IMR-90 (cell line): Measurements from ENCODE around the gene CCL5. TPM values are rescaled to one million over a fixed set of nuclear protein-coding genes. Genes with fewer than 3 reads are reported as not detected.

Experiments
- ATAC-seq: fragments of 200-7000 bp; cut with Tn5 transposase; 2 replicates; pipeline ENCODE4 v1.9.1; 2020; ENCODE audit warnings: low read depth, mild to moderate bottlenecking, moderate library complexity
- BruUV-seq: library from RNA; stranded (reverse); fragments of 400-500 nt; replicated peaks from 2 replicates; lab custom pipeline; 2021; lab: Mats Ljungman, UMichigan
- CTCF ChIA-PET: fragments of 300-600 bp; formaldehyde crosslinking; extraction: SDS; loops from one replicate; lab custom pipeline; 2021; ENCODE audit warnings: antibody characterized with exemption; lab: Yijun Ruan, JAX
- POLR2A ChIA-PET: fragments of 300-600 bp; sonication (Branson Sonifier 250); formaldehyde crosslinking; loops from one replicate; lab custom pipeline; 2022; ENCODE audit warnings: antibody characterized with exemption; ENCODE audit not compliant: unreplicated experiment; lab: Charles Lee
- DNase-seq: peaks from one replicate; pipeline ENCODE4 v3.0.0; 2013
- H2AFZ ChIP-seq: replicated peaks from 2 replicates; pipeline ENCODE3; 2013; ENCODE audit warnings: low read length, mild to moderate bottlenecking; ENCODE audit not compliant: poor library complexity
- H2AK5ac ChIP-seq: 2 replicates; pipeline ENCODE4 v1.6.1; 2013; ENCODE audit warnings: low read depth, low read length, inconsistent platforms
- H2AK9ac ChIP-seq: replicated peaks from 2 replicates; pipeline ENCODE3; 2013; ENCODE audit warnings: mild to moderate bottlenecking, low read depth, low read length, moderate library complexity; ENCODE audit not compliant: poor library complexity
- H2BK120ac ChIP-seq: 2 replicates; pipeline ENCODE4 v1.6.1; 2013; ENCODE audit warnings: low read depth, low read length, inconsistent platforms
- H2BK15ac ChIP-seq: 3 replicates; pipeline ENCODE4 v1.6.1; 2013; ENCODE audit warnings: low read depth, low read length, inconsistent platforms
- H2BK20ac ChIP-seq: 2 replicates; pipeline ENCODE4 v1.6.1; 2013; ENCODE audit warnings: low read depth, mild to moderate bottlenecking, inconsistent platforms, low read length, moderate library complexity
- H2BK5ac ChIP-seq: 2 replicates; pipeline ENCODE4 v1.6.1; 2013; ENCODE audit warnings: mild to moderate bottlenecking, low read depth, low read length, inconsistent platforms; ENCODE audit not compliant: poor library complexity, severe bottlenecking
- H3K14ac ChIP-seq: replicated peaks from 2 replicates; pipeline ENCODE4 v1.6.1; 2013; ENCODE audit warnings: low read depth, low read length, inconsistent platforms
- H3K18ac ChIP-seq: 2 replicates; pipeline ENCODE4 v1.6.1; 2013; ENCODE audit warnings: low read depth, low read length, control low read depth
- H3K23ac ChIP-seq: 2 replicates; pipeline ENCODE4 v1.6.1; 2013; ENCODE audit warnings: low read depth, low read length, inconsistent platforms
- H3K27ac ChIP-seq: 2 replicates; pipeline ENCODE4 v1.5.1; 2013; ENCODE audit warnings: mild to moderate bottlenecking, control low read depth, low read length; ENCODE audit not compliant: insufficient read depth
- H3K27me3 ChIP-seq: 2 replicates; pipeline ENCODE4 v1.6.1; 2013; ENCODE audit warnings: low read length; ENCODE audit not compliant: control insufficient read depth, insufficient read depth
- H3K36me3 ChIP-seq: 2 replicates; pipeline ENCODE4 v1.6.1; 2013; ENCODE audit warnings: low read length, mixed read lengths; ENCODE audit not compliant: control insufficient read depth, insufficient read depth
- H3K4ac ChIP-seq: 2 replicates; pipeline ENCODE4 v1.6.1; 2013; ENCODE audit warnings: low read depth, low read length, inconsistent platforms
- H3K4me1 ChIP-seq: 2 replicates; pipeline ENCODE4 v1.6.1; 2013; ENCODE audit warnings: low read length, mixed read lengths; ENCODE audit not compliant: control insufficient read depth, insufficient read depth
- H3K4me2 ChIP-seq: 2 replicates; pipeline ENCODE4 v1.6.1; 2013; ENCODE audit warnings: low read depth, mild to moderate bottlenecking, control low read depth, low read length, moderate library complexity
- H3K4me3 ChIP-seq: 2 replicates; pipeline ENCODE4 v1.5.1; 2013; ENCODE audit warnings: low read depth, mild to moderate bottlenecking, control low read depth, low read length, moderate library complexity; ENCODE audit not compliant: insufficient read depth
- H3K56ac ChIP-seq: 2 replicates; pipeline ENCODE4 v1.6.1; 2013; ENCODE audit warnings: low read length, inconsistent platforms; ENCODE audit not compliant: insufficient read depth; ENCODE audit errors: extremely low read depth
- H3K79me1 ChIP-seq, 2 experiments: 2 replicates each; pipeline ENCODE4 v1.6.1; 2013; ENCODE audit warnings: low read length in 2 of 2, inconsistent platforms in 1 of 2, low read depth in 1 of 2
- H3K9ac ChIP-seq: 2 replicates; pipeline ENCODE4 v1.6.1; 2013; ENCODE audit warnings: low read depth, low read length, control low read depth
- H3K9me1 ChIP-seq: 2 replicates; pipeline ENCODE4 v1.6.1; 2013; ENCODE audit warnings: low read length, inconsistent platforms; ENCODE audit not compliant: insufficient read depth
- H3K9me3 ChIP-seq: 2 replicates; pipeline ENCODE4 v1.6.1; 2013; ENCODE audit warnings: low read length; ENCODE audit not compliant: control insufficient read depth, insufficient read depth
- H4K20me1 ChIP-seq: 2 replicates; pipeline ENCODE4 v1.6.1; 2013; ENCODE audit warnings: low read length, inconsistent platforms; ENCODE audit not compliant: insufficient read depth
- H4K5ac ChIP-seq: 2 replicates; pipeline ENCODE4 v1.6.1; 2013; ENCODE audit warnings: mild to moderate bottlenecking, low read depth, low read length, control low read depth
- H4K8ac ChIP-seq, 2 experiments: 2 replicates each; pipeline ENCODE4 v1.6.1; 2013; ENCODE audit warnings: low read depth in 2 of 2, low read length in 2 of 2, control low read depth in 1 of 2, inconsistent platforms in 1 of 2
- H4K91ac ChIP-seq: 2 replicates; pipeline ENCODE4 v1.6.1; 2013; ENCODE audit warnings: low read depth, low read length, inconsistent platforms; ENCODE audit not compliant: insufficient read depth
- BHLHE40 ChIP-seq: fragments of 150-350 bp; IDR thresholded peaks from 2 replicates; pipeline ENCODE4 v1.6.1; 2016; ENCODE audit warnings: mild to moderate bottlenecking, low read depth, low read length
- CEBPB ChIP-seq: IDR thresholded peaks from 2 replicates; pipeline ENCODE4 v1.6.1; 2012; ENCODE audit warnings: low read depth, low read length, improper control_type of control experiment
- CHD1 ChIP-seq: IDR thresholded peaks from 2 replicates; pipeline ENCODE4 v1.6.1; 2012; ENCODE audit warnings: low read depth, low read length, improper control_type of control experiment
- CTCF ChIP-seq: conservative IDR thresholded peaks from 2 replicates; pipeline ENCODE4 v1.5.1; 2012; ENCODE audit warnings: mild to moderate bottlenecking, low read depth, low read length, improper control_type of control experiment
- ELK1 ChIP-seq: fragments of 150-350 bp; IDR thresholded peaks from 2 replicates; pipeline ENCODE4 v1.6.1; 2016; ENCODE audit warnings: low read depth, mild to moderate bottlenecking, low read length, moderate library complexity, borderline replicate concordance
- FOS ChIP-seq: fragments of 150-350 bp; IDR thresholded peaks from 2 replicates; pipeline ENCODE4 v1.6.1; 2016; ENCODE audit warnings: low read depth, low read length
- MAFK ChIP-seq: IDR thresholded peaks from 2 replicates; pipeline ENCODE4 v1.6.1; 2012; ENCODE audit warnings: low read depth, low read length, improper control_type of control experiment
- MAZ ChIP-seq: IDR thresholded peaks from 2 replicates; pipeline ENCODE4 v1.6.1; 2012; ENCODE audit warnings: low read depth, mild to moderate bottlenecking, low read length, improper control_type of control experiment, moderate library complexity, borderline replicate concordance
- MXI1 ChIP-seq: IDR thresholded peaks from 2 replicates; pipeline ENCODE4 v1.6.1; 2012; ENCODE audit warnings: low read depth, mild to moderate bottlenecking, low read length, moderate library complexity, borderline replicate concordance
- NFE2L2 ChIP-seq: fragments of 150-350 bp; IDR thresholded peaks from 2 replicates; pipeline ENCODE4 v1.6.1; 2016; ENCODE audit warnings: low read depth, mild to moderate bottlenecking, low read length
- POLR2A ChIP-seq: IDR thresholded peaks from 2 replicates; pipeline ENCODE4 v1.6.1; 2012; ENCODE audit warnings: mild to moderate bottlenecking, low read depth, low read length
- RCOR1 ChIP-seq: IDR thresholded peaks from 2 replicates; pipeline ENCODE4 v1.6.1; 2012; ENCODE audit warnings: mild to moderate bottlenecking, low read length, improper control_type of control experiment; ENCODE audit not compliant: insufficient replicate concordance
- RFX5 ChIP-seq: IDR thresholded peaks from 2 replicates; pipeline ENCODE4 v1.8.0; 2012; ENCODE audit warnings: low read depth, mild to moderate bottlenecking, low read length, moderate library complexity
- SMC3 ChIP-seq: fragments of 150-350 bp; IDR thresholded peaks from 2 replicates; pipeline ENCODE4 v1.6.1; 2016; ENCODE audit warnings: low read depth, mild to moderate bottlenecking, antibody characterized with exemption, low read length, moderate library complexity
- dilution Hi-C: fragments of 300-500 bp; cut with HindIII; formaldehyde crosslinking; loops from one replicate; pipeline ENCODE4 v1.14.3; 2018; ENCODE audit warnings: low sequenced_read_pairs; ENCODE audit not compliant: unreplicated experiment
- in situ Hi-C: fragments of 300-500 bp; cut with MboI; formaldehyde crosslinking; loops from 3 replicates; pipeline ENCODE4 v1.14.3; 2019; ENCODE audit warnings: low sequenced_read_pairs, inconsistent platforms, mixed read lengths
- intact Hi-C: fragments of 100-400 bp; cut with micrococcal nuclease; formaldehyde crosslinking; loops from 2 replicates; pipeline ENCODE4 v1.10.0; 2022
- polyA plus RNA-seq, 3 experiments: library from polyadenylated mRNA; depleted of rRNA; stranded (reverse); fragments of >200 nt; gene quantifications; 2 replicates each; pipeline ENCODE4 v1.2.3, GENCODE V29; 2012; ENCODE audit warnings: low replicate concordance in 1 of 3
- total RNA-seq: library from RNA; depleted of rRNA; stranded (reverse); fragments of >200 nt; gene quantifications from 2 replicates; pipeline ENCODE4 v1.2.3, GENCODE V29; 2012

Gene CCL5
- total and polyA plus RNA-seq, 2 of the 4 experiments (the other 2 are of a cell fraction) = not detected

GRCh38 chr17:35879773-35880654 is at the start of gene CCL5 (continued):
- TF ChIP-seq POLR2A = no peak
- no peak for TF ChIP-seq MAFK
- no peak for TF ChIP-seq MXI1

- no peaks in the 10 kb centered on the region for H3K36me3 ChIP-seq
- DNase-seq (no peak), ATAC-seq (no peak)
- H3K4me1 ChIP-seq = no peaks in the 10 kb centered on the region
- H3K79me1 ChIP-seq = no peaks in the 10 kb centered on the region
- no peak overlapping the region for H2BK20ac ChIP-seq
- H3K9me3 ChIP-seq = no peaks in the 10 kb centered on the region
- no peak overlapping the region for H3K4ac ChIP-seq
- H2AK9ac ChIP-seq = no peak overlapping the region
- intact Hi-C loops = no loop called here
- no peak overlapping the region for H4K5ac ChIP-seq
- POLR2A ChIA-PET = no interaction called here
- H3K23ac ChIP-seq = no peak overlapping the region
- in situ Hi-C loops = no loop called here
- H4K91ac ChIP-seq = no peak overlapping the region
- no peak overlapping the region for H3K14ac ChIP-seq
- H2AFZ ChIP-seq = no peak overlapping the region
- no peak overlapping the region for H3K56ac ChIP-seq
- no peak overlapping the region for H2AK5ac ChIP-seq
- H4K20me1 ChIP-seq = no peaks in the 10 kb centered on the region
- H3K9ac ChIP-seq = no peak overlapping the region
- H2BK15ac ChIP-seq = no peak overlapping the region
- H3K18ac ChIP-seq = no peak overlapping the region
- no peak overlapping the region for H2BK120ac ChIP-seq
- peaks cover 1% of the 10 kb centered on the region; the same call in 1 of the 2 replicates for H3K27me3 ChIP-seq
- dilution Hi-C loops = no loop called here
- H3K4me2 ChIP-seq = no peak overlapping the region
- no peak overlapping the region for H4K8ac ChIP-seq
- H3K9me1 ChIP-seq = 0 out of 2 replicates have a peak, but pooled peaks cover 3% of the 10 kb centered on the region
- H2BK5ac ChIP-seq = no peak overlapping the region
- H3K4me3 ChIP-seq = no peak overlapping the region
- CTCF ChIA-PET = no interaction called here
- BruUV-seq = no TSS peak
- no peak overlapping the region for H3K27ac ChIP-seq
- TF ChIP-seq CHD1 (no peak), RFX5 (no peak), ELK1 (no peak), CEBPB (no peak), POLR2A (no peak), RCOR1 (no peak), CTCF (no peak), MAZ (no peak), SMC3 (no peak), BHLHE40 (no peak), NFE2L2 (no peak), FOS (no peak)
Observed at GRCh38 chr17:35927714-35928113, 47.6 kb upstream of the CCL5 start.
